ENCODE data around the gene PIBF1. TPM values are rescaled to one million over a fixed set of nuclear protein-coding genes. Genes with fewer than 3 reads are reported as not detected.
"Not testable (repeated sequence)": the region's sequence is repeated elsewhere in the genome, so short reads cannot be mapped to it uniquely, and the experiment has no call there.

The PIBF1 gene
- total and polyA plus RNA-seq, 11 donors, result 7.6 to 24.1 (median 12.8) TPM

GRCh38 chr13:73040484-73040883 lies 258.6 kb downstream of the PIBF1 start:
- H3K27ac ChIP-seq, result no peak overlapping the region
- ATAC-seq (no peak), DNase-seq (no peak)
- no peak overlapping the region for H3K4me3 ChIP-seq
- no peaks in the 10 kb centered on the region for H3K36me3 ChIP-seq
- H3K27me3 ChIP-seq, result no peaks in the 10 kb centered on the region
- WGBS, 4 donors, result 88 to 92% (median 91%) methylated on average over 3 of the region's 3 CpGs
- intact Hi-C loops (cut with DNase I), result no loop called here
- H3K4me1 ChIP-seq, result no peaks in the 10 kb centered on the region
- H3K9me3 ChIP-seq, result no peaks in the 10 kb centered on the region
- no peak for TF ChIP-seq POLR2A (IDR thresholded peaks at IDR 0.05)
- TF ChIP-seq, protein P1, sequence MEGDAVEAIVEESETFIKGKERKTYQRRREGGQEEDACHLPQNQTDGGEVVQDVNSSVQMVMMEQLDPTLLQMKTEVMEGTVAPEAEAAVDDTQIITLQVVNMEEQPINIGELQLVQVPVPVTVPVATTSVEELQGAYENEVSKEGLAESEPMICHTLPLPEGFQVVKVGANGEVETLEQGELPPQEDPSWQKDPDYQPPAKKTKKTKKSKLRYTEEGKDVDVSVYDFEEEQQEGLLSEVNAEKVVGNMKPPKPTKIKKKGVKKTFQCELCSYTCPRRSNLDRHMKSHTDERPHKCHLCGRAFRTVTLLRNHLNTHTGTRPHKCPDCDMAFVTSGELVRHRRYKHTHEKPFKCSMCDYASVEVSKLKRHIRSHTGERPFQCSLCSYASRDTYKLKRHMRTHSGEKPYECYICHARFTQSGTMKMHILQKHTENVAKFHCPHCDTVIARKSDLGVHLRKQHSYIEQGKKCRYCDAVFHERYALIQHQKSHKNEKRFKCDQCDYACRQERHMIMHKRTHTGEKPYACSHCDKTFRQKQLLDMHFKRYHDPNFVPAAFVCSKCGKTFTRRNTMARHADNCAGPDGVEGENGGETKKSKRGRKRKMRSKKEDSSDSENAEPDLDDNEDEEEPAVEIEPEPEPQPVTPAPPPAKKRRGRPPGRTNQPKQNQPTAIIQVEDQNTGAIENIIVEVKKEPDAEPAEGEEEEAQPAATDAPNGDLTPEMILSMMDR (IDR thresholded peaks at IDR 0.05), result no peak

DNA sequence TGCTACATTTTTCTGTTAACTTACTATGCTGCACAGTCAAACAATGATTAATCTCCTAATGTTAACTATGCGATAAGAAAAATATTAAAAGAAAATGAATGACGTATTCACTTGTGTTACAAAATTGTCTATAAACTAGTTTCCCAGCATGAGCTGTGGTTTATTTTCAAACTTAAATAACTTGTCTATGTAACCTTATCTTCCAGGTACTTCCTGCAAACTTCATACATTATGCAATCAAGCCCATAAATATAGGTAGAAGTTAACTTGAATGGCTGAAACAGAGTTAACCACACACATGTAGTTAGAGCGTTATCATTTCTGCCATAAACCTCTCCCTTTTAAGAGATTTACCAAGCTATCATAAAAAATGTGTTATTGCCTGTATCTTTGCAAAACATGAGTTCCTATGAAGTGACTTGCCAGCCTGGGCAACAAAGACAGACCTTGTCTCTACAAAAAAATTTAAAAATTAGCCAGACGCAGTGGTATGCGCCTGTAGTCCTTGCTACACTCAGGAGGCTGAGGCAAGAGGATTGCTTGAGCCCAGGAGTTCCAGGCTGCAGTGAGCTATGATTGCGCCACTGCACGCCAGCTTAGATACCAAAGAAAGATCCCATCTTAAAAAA lies 259.1 kb downstream of the PIBF1 start:
- Histone ChIP-seq H3K36me3 (no peaks in the 10 kb centered on the region), H3K27me3 (no peaks in the 10 kb centered on the region), H3K4me3 (no peak overlapping the region), H3K4me1 (no peaks in the 10 kb centered on the region), H3K27ac (no peak overlapping the region), H3K9me3 (no peaks in the 10 kb centered on the region)
- ATAC-seq (no peak), DNase-seq (no peak)
- TF ChIP-seq, protein P1 (IDR thresholded peaks at IDR 0.05), result no peak
- no peak for TF ChIP-seq POLR2A (IDR thresholded peaks at IDR 0.05)
- 87 to 94% (median 89%) methylated on average over 7 of the region's 7 CpGs for WGBS, 4 donors
- intact Hi-C loops (cut with DNase I), result no loop called here

DNA sequence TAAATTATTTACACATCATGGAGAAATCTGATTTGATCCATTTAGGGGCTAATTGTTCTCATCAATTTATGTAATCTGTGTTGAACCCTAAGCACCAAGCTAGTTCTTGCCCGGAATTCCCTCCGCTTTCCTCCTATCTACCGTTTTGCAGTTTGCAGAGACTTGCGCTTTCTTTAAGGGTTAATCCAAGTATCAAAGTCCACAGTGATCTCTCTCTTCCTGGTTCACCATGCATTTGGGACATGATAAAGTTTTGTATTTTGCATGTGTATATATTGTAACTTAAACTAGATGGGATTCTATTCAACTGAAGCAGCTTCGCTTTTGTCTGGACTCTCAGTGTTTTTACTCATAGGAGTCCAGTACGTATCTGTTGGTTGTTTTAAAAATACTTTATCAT lies 263.1 kb downstream of the PIBF1 start:
- Histone ChIP-seq H3K27me3 (no peaks in the 10 kb centered on the region), H3K36me3 (no peaks in the 10 kb centered on the region), H3K4me3 (no peak overlapping the region), H3K4me1 (no peaks in the 10 kb centered on the region), H3K9me3 (no peaks in the 10 kb centered on the region), H3K27ac (no peak overlapping the region)
- intact Hi-C loops (cut with DNase I), result no loop called here
- 93 to 95% (median 95%) methylated on average over 6 of the region's 6 CpGs for WGBS, 4 donors
- no peak for ATAC-seq
- TF ChIP-seq POLR2A (IDR thresholded peaks at IDR 0.05), result no peak
- TF ChIP-seq, protein P1 (IDR thresholded peaks at IDR 0.05), result no peak
- no peak for DNase-seq

GRCh38 chr13:73048615-73049014 lies 266.7 kb downstream of the PIBF1 start:
- H3K27me3 ChIP-seq; DNase-seq; H3K27ac ChIP-seq; H3K36me3 ChIP-seq; H3K4me1 ChIP-seq; intact Hi-C loops (cut with DNase I); H3K4me3 ChIP-seq; H3K9me3 ChIP-seq; ATAC-seq: not testable (repeated sequence)
- WGBS, 4 donors, result 76 to 88% (median 86%) methylated on average over 2 of the region's 2 CpGs

DNA sequence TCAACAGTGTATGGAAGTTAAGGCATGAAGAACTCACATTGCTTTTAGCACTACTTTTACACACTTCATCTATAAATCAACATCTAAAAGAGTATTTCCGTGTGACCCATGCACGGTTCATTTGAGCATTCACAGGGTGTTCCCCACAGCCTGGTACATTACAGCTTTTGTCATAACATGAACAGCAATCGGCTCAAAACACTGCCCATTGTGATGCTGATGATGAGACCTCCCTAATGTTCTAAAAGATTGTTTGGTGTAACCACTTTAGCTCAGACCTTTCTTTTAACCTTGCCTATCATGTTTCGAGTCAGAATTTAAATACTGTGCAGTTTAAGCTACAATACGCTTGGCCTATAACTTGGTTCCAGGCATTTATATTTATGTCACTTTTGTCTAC lies 272.8 kb downstream of the PIBF1 start:
- TF ChIP-seq, protein P1 (IDR thresholded peaks at IDR 0.05), result no peak
- no peak for TF ChIP-seq POLR2A (IDR thresholded peaks at IDR 0.05)
- intact Hi-C loops (cut with DNase I), result loop anchor here in 3 of 10 donors (5.0 to 10.0 kb wide), 2 partner anchors 650 to 653 kb away; no protein-coding TSS in a partner anchor
- Histone ChIP-seq H3K4me3 (no peak overlapping the region), H3K9me3 (no peaks in the 10 kb centered on the region), H3K4me1 (peaks cover 0 to 10% (median 5%) of the 10 kb centered on the region in 12 donors), H3K27me3 (peaks cover 0 to 27% (median 12%) of the 10 kb centered on the region in 9 donors), H3K36me3 (no peaks in the 10 kb centered on the region), H3K27ac (no peak overlapping the region)
- ATAC-seq (no peak), DNase-seq (no peak)
- WGBS, 4 donors, result 67 to 73% (median 70%) methylated on average over 5 of the region's 5 CpGs

Measured in heart left ventricle (tissue), 16 donors.